IMR-90 (cell line): ENCODE measurements around the gene SNX32. TPM values are rescaled to one million over a fixed set of nuclear protein-coding genes. Genes with fewer than 3 reads are reported as not detected.

Source experiments
- ATAC-seq: fragments of 200-7000 bp; cut with Tn5 transposase; 2 replicates; pipeline ENCODE4 v1.9.1; 2020; ENCODE audit warnings: low read depth, mild to moderate bottlenecking, moderate library complexity
- BruUV-seq: library from RNA; stranded (reverse); fragments of 400-500 nt; replicated peaks from 2 replicates; lab custom pipeline; 2021; lab: Mats Ljungman, UMichigan
- CTCF ChIA-PET: fragments of 300-600 bp; formaldehyde crosslinking; extraction: SDS; loops from one replicate; lab custom pipeline; 2021; ENCODE audit warnings: antibody characterized with exemption; lab: Yijun Ruan, JAX
- POLR2A ChIA-PET: fragments of 300-600 bp; sonication (Branson Sonifier 250); formaldehyde crosslinking; loops from one replicate; lab custom pipeline; 2022; ENCODE audit warnings: antibody characterized with exemption; ENCODE audit not compliant: unreplicated experiment; lab: Charles Lee
- DNase-seq: peaks from one replicate; pipeline ENCODE4 v3.0.0; 2013
- H2AFZ ChIP-seq: replicated peaks from 2 replicates; pipeline ENCODE3; 2013; ENCODE audit warnings: low read length, mild to moderate bottlenecking; ENCODE audit not compliant: poor library complexity
- H2AK5ac ChIP-seq: 2 replicates; pipeline ENCODE4 v1.6.1; 2013; ENCODE audit warnings: low read depth, low read length, inconsistent platforms
- H2AK9ac ChIP-seq: replicated peaks from 2 replicates; pipeline ENCODE3; 2013; ENCODE audit warnings: mild to moderate bottlenecking, low read depth, low read length, moderate library complexity; ENCODE audit not compliant: poor library complexity
- H2BK120ac ChIP-seq: 2 replicates; pipeline ENCODE4 v1.6.1; 2013; ENCODE audit warnings: low read depth, low read length, inconsistent platforms
- H2BK15ac ChIP-seq: 3 replicates; pipeline ENCODE4 v1.6.1; 2013; ENCODE audit warnings: low read depth, low read length, inconsistent platforms
- H2BK20ac ChIP-seq: 2 replicates; pipeline ENCODE4 v1.6.1; 2013; ENCODE audit warnings: low read depth, mild to moderate bottlenecking, inconsistent platforms, low read length, moderate library complexity
- H2BK5ac ChIP-seq: 2 replicates; pipeline ENCODE4 v1.6.1; 2013; ENCODE audit warnings: mild to moderate bottlenecking, low read depth, low read length, inconsistent platforms; ENCODE audit not compliant: poor library complexity, severe bottlenecking
- H3K14ac ChIP-seq: replicated peaks from 2 replicates; pipeline ENCODE4 v1.6.1; 2013; ENCODE audit warnings: low read depth, low read length, inconsistent platforms
- H3K18ac ChIP-seq: 2 replicates; pipeline ENCODE4 v1.6.1; 2013; ENCODE audit warnings: low read depth, low read length, control low read depth
- H3K23ac ChIP-seq: 2 replicates; pipeline ENCODE4 v1.6.1; 2013; ENCODE audit warnings: low read depth, low read length, inconsistent platforms
- H3K27ac ChIP-seq: 2 replicates; pipeline ENCODE4 v1.5.1; 2013; ENCODE audit warnings: mild to moderate bottlenecking, control low read depth, low read length; ENCODE audit not compliant: insufficient read depth
- H3K27me3 ChIP-seq: 2 replicates; pipeline ENCODE4 v1.6.1; 2013; ENCODE audit warnings: low read length; ENCODE audit not compliant: control insufficient read depth, insufficient read depth
- H3K36me3 ChIP-seq: 2 replicates; pipeline ENCODE4 v1.6.1; 2013; ENCODE audit warnings: low read length, mixed read lengths; ENCODE audit not compliant: control insufficient read depth, insufficient read depth
- H3K4ac ChIP-seq: 2 replicates; pipeline ENCODE4 v1.6.1; 2013; ENCODE audit warnings: low read depth, low read length, inconsistent platforms
- H3K4me1 ChIP-seq: 2 replicates; pipeline ENCODE4 v1.6.1; 2013; ENCODE audit warnings: low read length, mixed read lengths; ENCODE audit not compliant: control insufficient read depth, insufficient read depth
- H3K4me2 ChIP-seq: 2 replicates; pipeline ENCODE4 v1.6.1; 2013; ENCODE audit warnings: low read depth, mild to moderate bottlenecking, control low read depth, low read length, moderate library complexity
- H3K4me3 ChIP-seq: 2 replicates; pipeline ENCODE4 v1.5.1; 2013; ENCODE audit warnings: low read depth, mild to moderate bottlenecking, control low read depth, low read length, moderate library complexity; ENCODE audit not compliant: insufficient read depth
- H3K56ac ChIP-seq: 2 replicates; pipeline ENCODE4 v1.6.1; 2013; ENCODE audit warnings: low read length, inconsistent platforms; ENCODE audit not compliant: insufficient read depth; ENCODE audit errors: extremely low read depth
- H3K79me1 ChIP-seq, 2 experiments: 2 replicates each; pipeline ENCODE4 v1.6.1; 2013; ENCODE audit warnings: low read length in 2 of 2, inconsistent platforms in 1 of 2, low read depth in 1 of 2
- H3K9ac ChIP-seq: 2 replicates; pipeline ENCODE4 v1.6.1; 2013; ENCODE audit warnings: low read depth, low read length, control low read depth
- H3K9me1 ChIP-seq: 2 replicates; pipeline ENCODE4 v1.6.1; 2013; ENCODE audit warnings: low read length, inconsistent platforms; ENCODE audit not compliant: insufficient read depth
- H3K9me3 ChIP-seq: 2 replicates; pipeline ENCODE4 v1.6.1; 2013; ENCODE audit warnings: low read length; ENCODE audit not compliant: control insufficient read depth, insufficient read depth
- H4K20me1 ChIP-seq: 2 replicates; pipeline ENCODE4 v1.6.1; 2013; ENCODE audit warnings: low read length, inconsistent platforms; ENCODE audit not compliant: insufficient read depth
- H4K5ac ChIP-seq: 2 replicates; pipeline ENCODE4 v1.6.1; 2013; ENCODE audit warnings: mild to moderate bottlenecking, low read depth, low read length, control low read depth
- H4K8ac ChIP-seq, 2 experiments: 2 replicates each; pipeline ENCODE4 v1.6.1; 2013; ENCODE audit warnings: low read depth in 2 of 2, low read length in 2 of 2, control low read depth in 1 of 2, inconsistent platforms in 1 of 2
- H4K91ac ChIP-seq: 2 replicates; pipeline ENCODE4 v1.6.1; 2013; ENCODE audit warnings: low read depth, low read length, inconsistent platforms; ENCODE audit not compliant: insufficient read depth
- BHLHE40 ChIP-seq: fragments of 150-350 bp; IDR thresholded peaks from 2 replicates; pipeline ENCODE4 v1.6.1; 2016; ENCODE audit warnings: mild to moderate bottlenecking, low read depth, low read length
- CEBPB ChIP-seq: IDR thresholded peaks from 2 replicates; pipeline ENCODE4 v1.6.1; 2012; ENCODE audit warnings: low read depth, low read length, improper control_type of control experiment
- CHD1 ChIP-seq: IDR thresholded peaks from 2 replicates; pipeline ENCODE4 v1.6.1; 2012; ENCODE audit warnings: low read depth, low read length, improper control_type of control experiment
- FOS ChIP-seq: fragments of 150-350 bp; IDR thresholded peaks from 2 replicates; pipeline ENCODE4 v1.6.1; 2016; ENCODE audit warnings: low read depth, low read length
- MAFK ChIP-seq: IDR thresholded peaks from 2 replicates; pipeline ENCODE4 v1.6.1; 2012; ENCODE audit warnings: low read depth, low read length, improper control_type of control experiment
- MAZ ChIP-seq: IDR thresholded peaks from 2 replicates; pipeline ENCODE4 v1.6.1; 2012; ENCODE audit warnings: low read depth, mild to moderate bottlenecking, low read length, improper control_type of control experiment, moderate library complexity, borderline replicate concordance
- MXI1 ChIP-seq: IDR thresholded peaks from 2 replicates; pipeline ENCODE4 v1.6.1; 2012; ENCODE audit warnings: low read depth, mild to moderate bottlenecking, low read length, moderate library complexity, borderline replicate concordance
- NFE2L2 ChIP-seq: fragments of 150-350 bp; IDR thresholded peaks from 2 replicates; pipeline ENCODE4 v1.6.1; 2016; ENCODE audit warnings: low read depth, mild to moderate bottlenecking, low read length
- POLR2A ChIP-seq: IDR thresholded peaks from 2 replicates; pipeline ENCODE4 v1.6.1; 2012; ENCODE audit warnings: mild to moderate bottlenecking, low read depth, low read length
- RCOR1 ChIP-seq: IDR thresholded peaks from 2 replicates; pipeline ENCODE4 v1.6.1; 2012; ENCODE audit warnings: mild to moderate bottlenecking, low read length, improper control_type of control experiment; ENCODE audit not compliant: insufficient replicate concordance
- RFX5 ChIP-seq: IDR thresholded peaks from 2 replicates; pipeline ENCODE4 v1.8.0; 2012; ENCODE audit warnings: low read depth, mild to moderate bottlenecking, low read length, moderate library complexity
- SMC3 ChIP-seq: fragments of 150-350 bp; IDR thresholded peaks from 2 replicates; pipeline ENCODE4 v1.6.1; 2016; ENCODE audit warnings: low read depth, mild to moderate bottlenecking, antibody characterized with exemption, low read length, moderate library complexity
- WGBS, 2 experiments: methylation state at CpG; one replicate each; pipeline versions ENCODE4 v1.1.5 to v1.1.7; 2013; ENCODE audit warnings: missing lambda C conversion rate in 2 of 2; ENCODE audit not compliant: insufficient read length in 1 of 2; ENCODE audit errors: extremely low coverage in 2 of 2; 5-methylcytosine and 5-hydroxymethylcytosine counted together
- dilution Hi-C: fragments of 300-500 bp; cut with HindIII; formaldehyde crosslinking; loops from one replicate; pipeline ENCODE4 v1.14.3; 2018; ENCODE audit warnings: low sequenced_read_pairs; ENCODE audit not compliant: unreplicated experiment
- in situ Hi-C: fragments of 300-500 bp; cut with MboI; formaldehyde crosslinking; loops from 3 replicates; pipeline ENCODE4 v1.14.3; 2019; ENCODE audit warnings: low sequenced_read_pairs, inconsistent platforms, mixed read lengths
- intact Hi-C: fragments of 100-400 bp; cut with micrococcal nuclease; formaldehyde crosslinking; loops from 2 replicates; pipeline ENCODE4 v1.10.0; 2022
- polyA plus RNA-seq, 3 experiments: library from polyadenylated mRNA; depleted of rRNA; stranded (reverse); fragments of >200 nt; gene quantifications; 2 replicates each; pipeline ENCODE4 v1.2.3, GENCODE V29; 2012; ENCODE audit warnings: low replicate concordance in 1 of 3
- total RNA-seq: library from RNA; depleted of rRNA; stranded (reverse); fragments of >200 nt; gene quantifications from 2 replicates; pipeline ENCODE4 v1.2.3, GENCODE V29; 2012
- TF ChIP-seq, protein P1 (sequence below): conservative IDR thresholded peaks from 2 replicates; pipeline ENCODE4 v1.5.1; 2012; ENCODE audit warnings: mild to moderate bottlenecking, low read depth, low read length, improper control_type of control experiment

Gene SNX32
- total and polyA plus RNA-seq, 2 of the 4 experiments (the other 2 are of a cell fraction), result 0.36 to 0.79 TPM

DNA sequence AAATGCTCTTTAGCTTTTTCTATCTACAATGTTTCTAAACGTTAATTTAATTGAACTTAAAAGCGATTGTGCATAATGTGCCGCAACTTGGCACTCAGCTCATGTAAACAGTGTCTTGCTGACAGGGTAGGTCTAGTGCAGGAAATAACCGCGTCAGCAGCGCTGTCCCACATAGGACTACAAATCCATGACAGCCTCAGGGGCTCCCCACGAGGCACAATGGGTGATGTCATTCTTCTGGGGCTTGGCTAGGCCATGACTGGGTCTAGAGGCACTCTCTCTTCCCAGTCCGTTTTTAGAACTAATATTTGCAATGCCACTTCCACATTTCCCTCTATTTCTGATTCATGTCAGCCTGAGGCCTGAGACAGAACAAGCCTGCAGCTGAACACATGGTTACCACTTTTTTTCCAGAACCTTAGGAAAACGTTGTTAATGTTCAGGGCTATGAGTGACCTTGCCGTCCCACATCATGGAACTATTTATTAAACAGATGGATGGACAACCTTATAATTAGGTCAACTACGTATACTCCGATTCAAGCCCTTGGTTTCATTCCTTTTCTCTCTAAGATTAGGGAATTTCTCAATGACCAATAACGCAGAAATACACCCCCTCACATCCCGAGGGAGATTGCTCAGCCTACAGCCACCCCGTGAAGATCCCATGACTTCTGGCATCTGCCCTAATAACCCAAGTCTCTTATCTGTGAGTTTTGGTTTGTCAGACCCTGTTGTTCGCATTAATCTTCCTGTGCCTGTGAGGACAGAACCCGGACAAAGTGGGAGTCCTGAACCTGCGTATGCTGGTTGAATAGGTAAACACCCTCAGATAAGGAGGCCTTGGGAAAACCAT lies 19.4 kb upstream of the SNX32 start (continued):
- no peak for TF ChIP-seq FOS
- no peak for TF ChIP-seq SMC3

DNA sequence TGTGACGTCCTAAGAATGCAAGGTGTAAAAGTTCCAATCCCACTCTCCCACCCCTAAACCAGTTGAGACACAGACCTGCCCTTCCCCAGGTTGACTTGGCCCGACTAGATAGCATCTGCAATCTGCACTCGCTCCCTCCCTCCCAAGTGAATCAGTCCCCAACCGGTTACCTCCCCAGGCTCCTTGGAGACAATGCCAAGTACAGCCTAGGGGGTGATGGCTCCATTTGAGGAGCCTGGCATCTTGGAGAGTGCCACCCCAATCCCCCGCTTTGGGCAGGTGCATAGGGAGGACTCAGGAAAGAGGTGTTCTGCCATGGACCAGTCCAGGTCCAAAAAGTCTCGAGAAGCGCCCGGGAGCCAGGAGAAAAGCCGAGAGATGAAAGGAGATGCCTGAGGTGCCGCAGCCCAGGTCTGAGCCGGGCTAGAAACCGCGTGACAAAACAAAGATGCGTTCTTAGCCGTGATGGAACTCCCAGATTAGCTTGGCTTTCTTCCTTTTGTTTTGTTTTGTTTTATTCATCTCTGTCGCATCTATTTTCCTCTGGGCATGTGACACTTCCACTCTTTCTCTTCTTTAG lies 18.7 kb upstream of the SNX32 start:
- ChIA-PET CTCF (no interaction called here), POLR2A (no interaction called here)
- TF ChIP-seq RFX5 (no peak), BHLHE40 (no peak), MAZ (no peak), CHD1 (no peak), POLR2A (no peak), MXI1 (no peak), FOS (no peak), MAFK (no peak), NFE2L2 (no peak), SMC3 (no peak), CEBPB (no peak), RCOR1 (no peak)
- TF ChIP-seq, protein P1, sequence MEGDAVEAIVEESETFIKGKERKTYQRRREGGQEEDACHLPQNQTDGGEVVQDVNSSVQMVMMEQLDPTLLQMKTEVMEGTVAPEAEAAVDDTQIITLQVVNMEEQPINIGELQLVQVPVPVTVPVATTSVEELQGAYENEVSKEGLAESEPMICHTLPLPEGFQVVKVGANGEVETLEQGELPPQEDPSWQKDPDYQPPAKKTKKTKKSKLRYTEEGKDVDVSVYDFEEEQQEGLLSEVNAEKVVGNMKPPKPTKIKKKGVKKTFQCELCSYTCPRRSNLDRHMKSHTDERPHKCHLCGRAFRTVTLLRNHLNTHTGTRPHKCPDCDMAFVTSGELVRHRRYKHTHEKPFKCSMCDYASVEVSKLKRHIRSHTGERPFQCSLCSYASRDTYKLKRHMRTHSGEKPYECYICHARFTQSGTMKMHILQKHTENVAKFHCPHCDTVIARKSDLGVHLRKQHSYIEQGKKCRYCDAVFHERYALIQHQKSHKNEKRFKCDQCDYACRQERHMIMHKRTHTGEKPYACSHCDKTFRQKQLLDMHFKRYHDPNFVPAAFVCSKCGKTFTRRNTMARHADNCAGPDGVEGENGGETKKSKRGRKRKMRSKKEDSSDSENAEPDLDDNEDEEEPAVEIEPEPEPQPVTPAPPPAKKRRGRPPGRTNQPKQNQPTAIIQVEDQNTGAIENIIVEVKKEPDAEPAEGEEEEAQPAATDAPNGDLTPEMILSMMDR, result no peak
- Histone ChIP-seq H3K4ac (no peak overlapping the region), H3K4me3 (no peak overlapping the region), H2AFZ (no peak overlapping the region), H3K9me1 (peaks cover 3% of the 10 kb centered on the region; the same call in 1 of the 2 replicates), H3K36me3 (no peaks in the 10 kb centered on the region), H2AK5ac (no peak overlapping the region), H4K91ac (no peak overlapping the region), H2BK5ac (no peak overlapping the region), H3K79me1 (no peaks in the 10 kb centered on the region; a peak in 1 of 4 replicates), H2BK120ac (no peak overlapping the region), H3K56ac (no peak overlapping the region), H4K8ac (no peak overlapping the region), H3K9ac (no peak overlapping the region), H3K9me3 (no peaks in the 10 kb centered on the region), H3K4me1 (no peaks in the 10 kb centered on the region), H4K20me1 (no peaks in the 10 kb centered on the region), H3K23ac (no peak overlapping the region), H2BK15ac (no peak overlapping the region), H3K27me3 (peaks cover 15% of the 10 kb centered on the region), H3K4me2 (no peak overlapping the region), H3K18ac (no peak overlapping the region), H2AK9ac (no peak overlapping the region), H3K27ac (no peak overlapping the region), H3K14ac (no peak overlapping the region), H4K5ac (no peak overlapping the region), H2BK20ac (no peak overlapping the region)
- intact Hi-C loops, result loop anchor here (5.0 kb wide), 1 partner anchor 48 kb away; no protein-coding TSS in a partner anchor
- BruUV-seq, result no TSS peak
- 98% methylated on average over 5 of the region's 16 CpGs; no CpG with 5 or more reads in 1 of the 2 experiments for whole genome bisulfite sequencing, 2 experiments
- dilution Hi-C loops, result no loop called here
- in situ Hi-C loops, result loop anchor here (5.0 kb wide), 1 partner anchor 103 kb away; the partner anchor contains the start of gene KAT5
- no peak for DNase-seq
- no peak for ATAC-seq
